Glutamatergic neuron (in vitro differentiated cells): Measurements from ENCODE around the gene RAB43. TPM values are rescaled to one million over a fixed set of nuclear protein-coding genes. Genes with fewer than 3 reads are reported as not detected.

Experiments
- DNase-seq: peaks from one replicate; pipeline ENCODE4 v3.0.0; 2022
- H3K27ac Mint-ChIP-seq: one replicate; pipeline ENCODE4 v1.8.0; 2020; ENCODE audit warnings: mild to moderate bottlenecking, mixed read lengths, inconsistent platforms; ENCODE audit not compliant: unreplicated experiment
- H3K27me3 Mint-ChIP-seq: one replicate; pipeline ENCODE4 v1.8.0; 2020; ENCODE audit warnings: mild to moderate bottlenecking, moderate library complexity, mixed read lengths, inconsistent platforms; ENCODE audit not compliant: unreplicated experiment
- H3K36me3 Mint-ChIP-seq: one replicate; pipeline ENCODE4 v1.8.0; 2020; ENCODE audit warnings: mild to moderate bottlenecking, mixed read lengths, inconsistent platforms; ENCODE audit not compliant: unreplicated experiment
- H3K4me1 Mint-ChIP-seq: one replicate; pipeline ENCODE4 v1.8.0; 2020; ENCODE audit warnings: mild to moderate bottlenecking, low read depth, mixed read lengths, inconsistent platforms; ENCODE audit not compliant: unreplicated experiment
- H3K4me3 Mint-ChIP-seq: one replicate; pipeline ENCODE4 v1.8.0; 2020; ENCODE audit warnings: mild to moderate bottlenecking, mixed read lengths, inconsistent platforms; ENCODE audit not compliant: unreplicated experiment
- H3K9me3 Mint-ChIP-seq: one replicate; pipeline ENCODE4 v1.8.0; 2020; ENCODE audit warnings: mild to moderate bottlenecking, moderate library complexity, mixed read lengths, inconsistent platforms; ENCODE audit not compliant: unreplicated experiment
- CTCF ChIP-seq: fragments of 200-600 bp; sonication (generic); IDR thresholded peaks from one replicate; pipeline ENCODE4 v1.5.0; 2021; ENCODE audit not compliant: partially characterized antibody, unreplicated experiment
- total RNA-seq: library from RNA; stranded (reverse); fragmentation: NEBNext Ultra II Directional; extraction: Animal tissue kit (Norgen Biotek cat#: 25700); gene quantifications from one replicate; pipeline ENCODE4 v1.2.1, GENCODE V29; 2021; ENCODE audit not compliant: unreplicated experiment

Gene RAB43
- total RNA-seq, 1 donor from 2014 or later: 2.3 TPM

- Mint-ChIP-seq H3K27ac (no peak overlapping the region), H3K4me3 (peak overlapping the region; percentile 15), H3K27me3 (peaks cover 7% of the 10 kb centered on the region), H3K4me1 (peaks cover 10% of the 10 kb centered on the region), H3K9me3 (peaks cover 2% of the 10 kb centered on the region), H3K36me3 (no peaks in the 10 kb centered on the region)
- no peak for DNase-seq
- no peak for TF ChIP-seq CTCF
Observed at GRCh38 chr3:129058441-129059200, 63.0 kb downstream of the RAB43 start.

DNA sequence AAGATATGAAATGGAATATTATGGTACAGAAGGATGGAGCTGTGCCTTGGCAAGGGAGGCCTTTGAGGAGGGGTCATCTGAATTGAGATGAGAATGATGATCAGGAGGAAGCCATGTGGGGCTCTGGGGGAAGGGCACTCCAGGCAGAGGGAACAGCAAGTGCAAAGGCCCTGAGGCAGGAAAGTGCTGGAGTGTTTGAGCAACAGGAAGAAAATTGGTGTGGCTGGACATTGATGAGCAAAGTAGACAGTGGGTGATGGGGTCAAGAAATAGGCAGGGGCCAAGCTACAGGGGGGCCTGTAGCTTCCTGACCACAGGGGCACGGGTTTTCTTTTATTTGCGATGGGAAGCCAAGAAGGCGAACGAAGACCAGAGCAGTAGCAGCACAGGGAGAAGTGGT lies 64.4 kb downstream of the RAB43 start:
- Mint-ChIP-seq H3K4me3 (no peak overlapping the region), H3K27me3 (peaks cover 3% of the 10 kb centered on the region), H3K27ac (no peak overlapping the region), H3K36me3 (no peaks in the 10 kb centered on the region), H3K9me3 (peaks cover 2% of the 10 kb centered on the region), H3K4me1 (peaks cover 7% of the 10 kb centered on the region)
- DNase-seq: no peak
- no peak for TF ChIP-seq CTCF

DNA sequence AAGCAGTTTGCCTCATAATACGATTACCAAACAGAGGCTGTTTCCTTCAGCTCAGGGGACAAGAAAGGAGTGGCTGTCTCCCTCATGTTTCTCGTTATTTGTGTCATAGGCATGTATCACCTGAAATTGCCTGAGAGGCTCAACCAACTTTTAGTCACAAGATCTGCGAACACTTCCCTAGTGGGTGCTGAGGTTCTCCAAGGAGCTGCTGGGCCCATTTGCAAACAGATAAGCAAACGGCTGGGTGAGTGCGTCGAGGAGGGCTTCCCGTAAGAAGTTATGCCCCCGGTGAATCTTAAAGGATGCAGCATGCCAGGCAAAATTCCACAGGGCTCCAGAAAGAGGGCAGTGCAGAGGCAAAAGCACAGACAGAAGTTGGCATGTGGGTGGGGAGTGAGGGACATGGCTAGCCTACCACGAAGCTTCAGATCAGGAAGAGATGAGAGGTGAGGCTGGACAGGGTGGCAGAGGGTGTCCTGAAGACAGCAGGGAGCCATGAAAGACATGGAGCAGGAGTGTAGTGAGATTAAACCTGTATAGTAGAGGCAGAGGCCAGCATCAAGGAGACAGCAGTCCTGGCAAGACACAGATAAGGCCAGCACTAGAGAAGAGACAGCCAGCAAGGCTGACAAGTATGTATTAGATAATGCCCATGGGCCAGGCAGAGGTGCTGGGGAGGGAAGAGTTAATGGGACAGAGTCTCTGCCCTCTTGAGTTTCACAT lies 65.0 kb downstream of the RAB43 start:
- Mint-ChIP-seq H3K9me3 (peaks cover 2% of the 10 kb centered on the region), H3K4me1 (peaks cover 7% of the 10 kb centered on the region), H3K4me3 (no peak overlapping the region), H3K27me3 (peaks cover 3% of the 10 kb centered on the region), H3K36me3 (no peaks in the 10 kb centered on the region), H3K27ac (no peak overlapping the region)
- no peak for DNase-seq
- TF ChIP-seq CTCF: no peak

- Mint-ChIP-seq H3K9me3 (peaks cover 2% of the 10 kb centered on the region), H3K27me3 (peaks cover 2% of the 10 kb centered on the region), H3K36me3 (no peaks in the 10 kb centered on the region), H3K27ac (no peak overlapping the region), H3K4me1 (peaks cover 4% of the 10 kb centered on the region), H3K4me3 (no peak overlapping the region)
- DNase-seq: no peak
- no peak for TF ChIP-seq CTCF
Observed at GRCh38 chr3:129054605-129055104, 66.9 kb downstream of the RAB43 start.

GRCh38 chr3:129052675-129053074 lies 68.9 kb downstream of the RAB43 start:
- DNase-seq: no peak
- H3K27me3 Mint-ChIP-seq: peaks cover 5% of the 10 kb centered on the region
- no peak overlapping the region for H3K27ac Mint-ChIP-seq
- H3K36me3 Mint-ChIP-seq: peaks cover 12% of the 10 kb centered on the region
- no peak for TF ChIP-seq CTCF
- peaks cover 5% of the 10 kb centered on the region for H3K9me3 Mint-ChIP-seq
- no peaks in the 10 kb centered on the region for H3K4me1 Mint-ChIP-seq
- no peak overlapping the region for H3K4me3 Mint-ChIP-seq
